HEK293 (cell line): ENCODE results near the gene CCSER1.

ENCODE experiments used
- FEZF1 ChIP-seq: fragments of 450-650 bp; formaldehyde crosslinking; IDR thresholded peaks from 2 replicates; pipeline ENCODE4 v1.5.1; 2016; ENCODE audit warnings: missing biosample characterization, missing genetic modification characterization
- IKZF3 ChIP-seq: fragments of 450-650 bp; IDR thresholded peaks from 2 replicates; pipeline ENCODE4 v1.5.0; 2018; ENCODE audit warnings: missing biosample characterization, mild to moderate bottlenecking, missing genetic modification characterization, moderate library complexity
- KLF1 ChIP-seq: fragments of 450-650 bp; formaldehyde crosslinking; IDR thresholded peaks from 2 replicates; pipeline ENCODE4 v1.5.1; 2016; ENCODE audit warnings: missing biosample characterization, missing genetic modification characterization
- KLF17 ChIP-seq: fragments of 450-650 bp; formaldehyde crosslinking; IDR thresholded peaks from 2 replicates; pipeline ENCODE4 v1.5.1; 2016; ENCODE audit warnings: missing biosample characterization, missing genetic modification characterization
- PBX3 ChIP-seq: sonication (generic); formaldehyde crosslinking; IDR thresholded peaks from 2 replicates; pipeline ENCODE4 v1.8.1; 2022; ENCODE audit warnings: mild to moderate bottlenecking, moderate library complexity, missing genetic modification reagents
- SP2 ChIP-seq: fragments of 450-650 bp; formaldehyde crosslinking; IDR thresholded peaks from 2 replicates; pipeline ENCODE4 v1.5.1; 2016; ENCODE audit warnings: missing biosample characterization, missing genetic modification characterization
- SP3 ChIP-seq: fragments of 450-650 bp; formaldehyde crosslinking; IDR thresholded peaks from 2 replicates; pipeline ENCODE4 v1.5.1; 2016; ENCODE audit warnings: missing biosample characterization, missing genetic modification characterization
- SP7 ChIP-seq: fragments of 450-650 bp; formaldehyde crosslinking; IDR thresholded peaks from 2 replicates; pipeline ENCODE4 v1.5.1; 2016; ENCODE audit warnings: missing biosample characterization, missing genetic modification characterization
- YY1 ChIP-seq: fragments of 450-650 bp; formaldehyde crosslinking; IDR thresholded peaks from 2 replicates; pipeline ENCODE4 v1.5.1; 2018; ENCODE audit warnings: missing biosample characterization, missing genetic modification characterization
- ZBTB6 ChIP-seq: fragments of 450-650 bp; formaldehyde crosslinking; IDR thresholded peaks from 2 replicates; pipeline ENCODE4 v1.5.1; 2017; ENCODE audit warnings: missing biosample characterization, missing genetic modification characterization
- ZFP37 ChIP-seq: fragments of 450-650 bp; formaldehyde crosslinking; IDR thresholded peaks from 2 replicates; pipeline ENCODE4 v1.5.1; 2016; ENCODE audit warnings: missing biosample characterization, missing genetic modification characterization
- ZNF140 ChIP-seq: fragments of 450-650 bp; formaldehyde crosslinking; IDR thresholded peaks from 2 replicates; pipeline ENCODE4 v1.5.1; 2016; ENCODE audit warnings: missing biosample characterization, missing genetic modification characterization
- ZNF146 ChIP-seq: fragments of 450-650 bp; formaldehyde crosslinking; IDR thresholded peaks from 2 replicates; pipeline ENCODE4 v1.5.1; 2016; ENCODE audit warnings: missing biosample characterization, missing genetic modification characterization
- ZNF16 ChIP-seq: fragments of 450-650 bp; formaldehyde crosslinking; IDR thresholded peaks from 2 replicates; pipeline ENCODE4 v1.5.1; 2016; ENCODE audit warnings: low read depth, missing biosample characterization, missing genetic modification characterization
- ZNF24 ChIP-seq: fragments of 450-650 bp; formaldehyde crosslinking; IDR thresholded peaks from 2 replicates; pipeline ENCODE4 v1.5.1; 2016; ENCODE audit warnings: missing biosample characterization, missing genetic modification characterization
- ZNF274 ChIP-seq, 2 experiments: fragments of 200-500 bp in 1 of 2; fragments of 450-650 bp in 1 of 2; sonication (Bioruptor generic) in 1 of 2; formaldehyde crosslinking in 1 of 2; IDR thresholded peaks; 2 replicates each; pipeline versions ENCODE4 v1.5.1 to v1.6.1; 2014 to 2016; ENCODE audit warnings: borderline replicate concordance in 1 of 2, inconsistent platforms in 1 of 2, low read length in 1 of 2, missing biosample characterization in 1 of 2, missing genetic modification characterization in 1 of 2
- ZNF280D ChIP-seq: fragments of 450-650 bp; formaldehyde crosslinking; IDR thresholded peaks from 2 replicates; pipeline ENCODE4 v1.5.1; 2016; ENCODE audit warnings: missing biosample characterization, missing genetic modification characterization
- ZNF324 ChIP-seq: fragments of 450-650 bp; formaldehyde crosslinking; IDR thresholded peaks from 2 replicates; pipeline ENCODE4 v1.5.1; 2016; ENCODE audit warnings: missing biosample characterization, missing genetic modification characterization
- ZNF391 ChIP-seq: fragments of 450-650 bp; formaldehyde crosslinking; IDR thresholded peaks from 2 replicates; pipeline ENCODE4 v1.5.1; 2016; ENCODE audit warnings: low read depth, missing biosample characterization, missing genetic modification characterization, borderline replicate concordance
- ZNF394 ChIP-seq: fragments of 450-650 bp; formaldehyde crosslinking; IDR thresholded peaks from 2 replicates; pipeline ENCODE4 v1.5.1; 2016; ENCODE audit warnings: missing biosample characterization, missing genetic modification characterization, mild to moderate bottlenecking, moderate library complexity, borderline replicate concordance
- ZNF423 ChIP-seq: fragments of 450-650 bp; formaldehyde crosslinking; IDR thresholded peaks from 2 replicates; pipeline ENCODE4 v1.5.1; 2016; ENCODE audit warnings: missing biosample characterization, missing genetic modification characterization
- ZNF426 ChIP-seq: fragments of 450-650 bp; formaldehyde crosslinking; IDR thresholded peaks from 2 replicates; pipeline ENCODE4 v1.5.1; 2017; ENCODE audit warnings: missing biosample characterization, missing genetic modification characterization, mild to moderate bottlenecking, inconsistent platforms, moderate library complexity
- ZNF433 ChIP-seq: fragments of 450-650 bp; formaldehyde crosslinking; IDR thresholded peaks from 2 replicates; pipeline ENCODE4 v1.5.1; 2016; ENCODE audit warnings: missing biosample characterization, missing genetic modification characterization, low read depth
- ZNF561 ChIP-seq: fragments of 450-650 bp; IDR thresholded peaks from 2 replicates; pipeline ENCODE4 v1.5.1; 2018; ENCODE audit warnings: missing biosample characterization, missing genetic modification characterization, borderline replicate concordance
- ZNF571 ChIP-seq: fragments of 450-650 bp; formaldehyde crosslinking; IDR thresholded peaks from 2 replicates; pipeline ENCODE4 v1.5.0; 2017; ENCODE audit warnings: missing biosample characterization, missing genetic modification characterization
- ZNF585B ChIP-seq: fragments of 450-650 bp; formaldehyde crosslinking; IDR thresholded peaks from 2 replicates; pipeline ENCODE4 v1.5.1; 2016; ENCODE audit warnings: missing biosample characterization, missing genetic modification characterization
- ZNF747 ChIP-seq: fragments of 450-650 bp; formaldehyde crosslinking; IDR thresholded peaks from 2 replicates; pipeline ENCODE4 v1.5.1; 2016; ENCODE audit warnings: missing biosample characterization, missing genetic modification characterization
- ZNF843 ChIP-seq: fragments of 450-650 bp; formaldehyde crosslinking; IDR thresholded peaks from 2 replicates; pipeline ENCODE4 v1.5.1; 2016; ENCODE audit warnings: missing biosample characterization, missing genetic modification characterization
- ZSCAN30 ChIP-seq: fragments of 450-650 bp; IDR thresholded peaks from 2 replicates; pipeline ENCODE4 v1.5.1; 2018; ENCODE audit warnings: missing biosample characterization, mild to moderate bottlenecking, missing genetic modification characterization, moderate library complexity
- TF ChIP-seq, protein P1 (sequence below): fragments of 450-650 bp; formaldehyde crosslinking; IDR thresholded peaks from 2 replicates; pipeline ENCODE4 v1.5.1; 2016; ENCODE audit warnings: missing biosample characterization, missing genetic modification characterization
- TF ChIP-seq, protein P2 (sequence below): fragments of 450-650 bp; formaldehyde crosslinking; IDR thresholded peaks from 2 replicates; pipeline ENCODE4 v1.5.1; 2017; ENCODE audit warnings: missing biosample characterization, mild to moderate bottlenecking, missing genetic modification characterization, moderate library complexity

The CCSER1 gene

GRCh38 chr4:91064157-91064853, 937.1 kb downstream of the CCSER1 start (continued):
- TF ChIP-seq KLF17 (tag by site-specific recombination) (no peak), YY1 (no peak), SP7 (tag by site-specific recombination) (peak; percentile 88), ZNF843 (tag by site-specific recombination) (peak; percentile 95), ZNF274 (IDR thresholded peaks at IDR 0.05; ENCODE audit: low read length) (no peak), ZNF274 (tag by site-specific recombination; IDR thresholded peaks at IDR 0.05; ENCODE audit: borderline replicate concordance) (no peak), ZNF140 (tag by site-specific recombination) (no peak), ZNF280D (tag by site-specific recombination) (no peak), SP3 (tag by site-specific recombination) (no peak; the same call in 1 of the 2 replicates), ZNF747 (no peak), ZSCAN30 (tag by site-specific recombination) (peak; percentile 64), ZNF24 (tag by site-specific recombination) (peak; percentile 93), IKZF3 (tag by site-specific recombination) (peak; percentile 93), PBX3 (no peak), ZNF394 (tag by site-specific recombination) (peak; percentile 84), ZNF391 (tag by site-specific recombination) (peak; percentile 53; the same call in 1 of the 2 replicates), ZNF571 (no peak), ZFP37 (tag by site-specific recombination) (no peak), ZNF433 (tag by site-specific recombination) (no peak), ZNF146 (tag by site-specific recombination) (no peak; the same call in 1 of the 2 replicates), ZBTB6 (tag by site-specific recombination) (no peak), ZNF16 (tag by site-specific recombination) (no peak), ZNF585B (tag by site-specific recombination) (no peak), ZNF423 (tag by site-specific recombination) (0 out of 2 replicates have a peak, but pooled peaks have one; percentile 58), FEZF1 (peak; percentile 95), ZNF426 (no peak), KLF1 (tag by site-specific recombination) (no peak), SP2 (tag by site-specific recombination) (no peak), ZNF561 (peak; percentile 82; the same call in 1 of the 2 replicates), ZNF324 (tag by site-specific recombination) (peak; percentile 70)
- TF ChIP-seq, protein P1, sequence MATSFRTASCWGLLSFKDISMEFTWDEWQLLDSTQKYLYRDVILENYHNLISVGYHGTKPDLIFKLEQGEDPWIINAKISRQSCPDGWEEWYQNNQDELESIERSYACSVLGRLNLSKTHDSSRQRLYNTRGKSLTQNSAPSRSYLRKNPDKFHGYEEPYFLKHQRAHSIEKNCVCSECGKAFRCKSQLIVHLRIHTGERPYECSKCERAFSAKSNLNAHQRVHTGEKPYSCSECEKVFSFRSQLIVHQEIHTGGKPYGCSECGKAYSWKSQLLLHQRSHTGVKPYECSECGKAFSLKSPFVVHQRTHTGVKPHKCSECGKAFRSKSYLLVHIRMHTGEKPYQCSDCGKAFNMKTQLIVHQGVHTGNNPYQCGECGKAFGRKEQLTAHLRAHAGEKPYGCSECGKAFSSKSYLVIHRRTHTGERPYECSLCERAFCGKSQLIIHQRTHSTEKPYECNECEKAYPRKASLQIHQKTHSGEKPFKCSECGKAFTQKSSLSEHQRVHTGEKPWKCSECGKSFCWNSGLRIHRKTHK (tag by site-specific recombination): no peak
- TF ChIP-seq, protein P2, sequence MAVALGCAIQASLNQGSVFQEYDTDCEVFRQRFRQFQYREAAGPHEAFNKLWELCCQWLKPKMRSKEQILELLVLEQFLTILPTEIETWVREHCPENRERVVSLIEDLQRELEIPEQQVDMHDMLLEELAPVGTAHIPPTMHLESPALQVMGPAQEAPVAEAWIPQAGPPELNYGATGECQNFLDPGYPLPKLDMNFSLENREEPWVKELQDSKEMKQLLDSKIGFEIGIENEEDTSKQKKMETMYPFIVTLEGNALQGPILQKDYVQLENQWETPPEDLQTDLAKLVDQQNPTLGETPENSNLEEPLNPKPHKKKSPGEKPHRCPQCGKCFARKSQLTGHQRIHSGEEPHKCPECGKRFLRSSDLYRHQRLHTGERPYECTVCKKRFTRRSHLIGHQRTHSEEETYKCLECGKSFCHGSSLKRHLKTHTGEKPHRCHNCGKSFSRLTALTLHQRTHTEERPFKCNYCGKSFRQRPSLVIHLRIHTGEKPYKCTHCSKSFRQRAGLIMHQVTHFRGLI (tag by site-specific recombination): no peak
